ENCODE measurements around the gene SNTB2.
"Not testable (repeated sequence)": the region's sequence is repeated elsewhere in the genome, so short reads cannot be mapped to it uniquely, and the experiment has no call there.

Gene SNTB2

DNA sequence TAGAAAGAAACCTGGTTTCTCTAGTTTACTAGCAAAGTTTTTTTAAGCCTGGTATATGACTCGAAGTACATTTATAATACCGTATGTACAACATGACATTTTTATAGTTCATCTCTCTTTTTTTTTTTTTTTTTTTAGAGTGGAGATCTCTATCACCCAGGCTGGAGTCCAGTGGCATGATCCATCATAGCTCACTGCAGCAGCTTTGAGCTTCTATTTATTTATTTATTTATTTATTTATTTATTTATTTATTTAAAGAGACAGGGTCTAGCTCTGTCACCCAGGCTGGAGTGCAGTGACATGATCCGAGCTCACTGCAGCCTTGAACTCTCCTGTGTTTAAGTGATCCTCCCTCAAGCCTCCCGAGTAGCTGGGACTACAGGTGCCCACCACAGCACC is 98.3 kb downstream of the SNTB2 start:
- DNase-seq, result no peak
- H3K36me3 ChIP-seq, result peaks cover 20% of the 10 kb centered on the region
- no peaks in the 10 kb centered on the region for H3K9me3 ChIP-seq (ENCODE audit: severe bottlenecking)
- TF ChIP-seq, protein P1, sequence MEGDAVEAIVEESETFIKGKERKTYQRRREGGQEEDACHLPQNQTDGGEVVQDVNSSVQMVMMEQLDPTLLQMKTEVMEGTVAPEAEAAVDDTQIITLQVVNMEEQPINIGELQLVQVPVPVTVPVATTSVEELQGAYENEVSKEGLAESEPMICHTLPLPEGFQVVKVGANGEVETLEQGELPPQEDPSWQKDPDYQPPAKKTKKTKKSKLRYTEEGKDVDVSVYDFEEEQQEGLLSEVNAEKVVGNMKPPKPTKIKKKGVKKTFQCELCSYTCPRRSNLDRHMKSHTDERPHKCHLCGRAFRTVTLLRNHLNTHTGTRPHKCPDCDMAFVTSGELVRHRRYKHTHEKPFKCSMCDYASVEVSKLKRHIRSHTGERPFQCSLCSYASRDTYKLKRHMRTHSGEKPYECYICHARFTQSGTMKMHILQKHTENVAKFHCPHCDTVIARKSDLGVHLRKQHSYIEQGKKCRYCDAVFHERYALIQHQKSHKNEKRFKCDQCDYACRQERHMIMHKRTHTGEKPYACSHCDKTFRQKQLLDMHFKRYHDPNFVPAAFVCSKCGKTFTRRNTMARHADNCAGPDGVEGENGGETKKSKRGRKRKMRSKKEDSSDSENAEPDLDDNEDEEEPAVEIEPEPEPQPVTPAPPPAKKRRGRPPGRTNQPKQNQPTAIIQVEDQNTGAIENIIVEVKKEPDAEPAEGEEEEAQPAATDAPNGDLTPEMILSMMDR (IDR thresholded peaks at IDR 0.05; ENCODE audit: low read depth, low read length), result no peak
- no peak overlapping the region for H3K4me3 ChIP-seq (ENCODE audit: low read depth, low read length)
- H3K27ac ChIP-seq, result no peak overlapping the region
- H3K27me3 ChIP-seq (ENCODE audit: insufficient read depth, low read depth, severe bottlenecking), result no peaks in the 10 kb centered on the region

DNA sequence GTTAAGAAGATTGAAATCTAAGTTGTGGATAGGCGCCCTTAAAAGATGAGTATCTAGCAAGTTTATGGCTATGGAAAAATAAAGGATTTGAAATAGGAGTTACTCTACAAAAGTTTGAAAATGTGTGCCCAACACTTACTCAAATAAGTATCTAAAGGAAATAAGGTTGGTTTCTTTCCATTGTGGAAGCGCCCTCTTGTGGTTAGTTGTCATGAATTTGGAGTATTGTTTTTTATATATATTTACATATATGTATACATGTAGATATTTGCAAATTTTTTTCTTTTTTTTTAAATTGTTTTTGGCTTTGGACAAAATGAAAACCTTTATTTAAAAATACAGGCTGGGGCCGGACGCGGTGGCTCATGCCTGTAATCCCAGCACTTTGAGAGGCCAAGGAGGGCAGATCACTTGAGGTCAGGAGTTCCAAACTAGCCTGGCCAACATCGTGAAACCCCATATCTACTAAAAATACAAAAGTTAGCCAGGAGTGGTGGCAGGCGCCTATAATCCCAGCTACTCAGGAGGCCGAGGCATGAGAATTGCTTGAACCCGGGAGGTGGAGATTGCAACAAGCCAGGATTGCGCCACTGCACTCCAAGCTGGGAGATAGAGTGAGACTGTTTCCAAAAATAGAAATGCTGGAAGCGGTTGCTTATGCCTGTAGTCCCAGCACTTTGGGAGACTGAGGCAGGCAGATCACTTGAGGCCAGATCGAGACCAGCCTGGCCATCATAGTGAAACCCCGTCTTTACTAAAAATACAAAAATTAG is 100.2 kb downstream of the SNTB2 start:
- Histone ChIP-seq H3K4me3 (ENCODE audit: low read depth, low read length) (no peak overlapping the region), H3K27ac (no peak overlapping the region; the same call in 1 of the 2 replicates), H3K36me3 (peaks cover 22% of the 10 kb centered on the region), H3K9me3 (ENCODE audit: severe bottlenecking) (no peaks in the 10 kb centered on the region), H3K27me3 (ENCODE audit: insufficient read depth, low read depth, severe bottlenecking) (no peaks in the 10 kb centered on the region)
- TF ChIP-seq, protein P1 (IDR thresholded peaks at IDR 0.05; ENCODE audit: low read depth, low read length), result no peak
- DNase-seq, result no peak

DNA sequence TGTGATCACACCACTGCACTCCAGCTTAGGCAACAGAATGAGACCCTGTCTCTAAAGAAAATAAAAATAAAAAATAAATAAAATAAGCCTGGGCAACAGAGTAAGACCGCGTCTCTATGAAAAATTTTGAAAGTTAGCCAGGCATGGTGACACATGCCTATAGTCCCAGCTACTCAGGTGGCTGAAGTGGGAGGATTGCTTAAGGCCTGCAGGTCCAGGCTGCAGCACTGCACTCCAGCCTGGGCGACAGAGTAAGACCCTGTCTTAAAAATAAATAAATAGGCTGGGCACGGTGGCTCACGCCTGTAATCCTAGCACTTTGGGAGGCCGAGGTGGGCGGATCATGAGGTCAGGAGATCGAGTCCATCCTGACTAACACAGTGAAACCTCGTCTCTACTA is 104.7 kb downstream of the SNTB2 start:
- not testable (repeated sequence) for H3K27me3 ChIP-seq (ENCODE audit: insufficient read depth, low read depth, severe bottlenecking); H3K4me3 ChIP-seq (ENCODE audit: low read depth, low read length); DNase-seq; H3K36me3 ChIP-seq; H3K27ac ChIP-seq; H3K9me3 ChIP-seq (ENCODE audit: severe bottlenecking)

DNA sequence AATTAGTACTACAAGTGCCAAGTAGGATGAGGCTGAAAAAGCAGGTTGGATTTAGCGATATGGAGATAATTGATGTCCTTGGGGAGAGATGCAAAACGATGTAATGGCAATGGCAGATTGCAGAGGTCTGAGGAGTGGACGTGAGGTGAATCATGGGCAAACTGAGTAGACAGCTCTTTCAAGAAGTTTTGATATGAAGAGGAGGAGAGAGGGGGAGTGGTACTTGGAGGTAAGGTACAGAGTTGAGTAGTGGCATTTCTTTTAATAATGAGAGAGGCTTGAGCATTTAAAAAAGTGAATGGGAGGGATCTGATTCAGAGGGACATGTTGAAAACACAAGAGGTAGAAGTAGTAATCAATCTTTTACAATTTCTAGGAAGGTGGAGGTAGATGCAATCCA is 106.4 kb downstream of the SNTB2 start:
- TF ChIP-seq, protein P1 (IDR thresholded peaks at IDR 0.05; ENCODE audit: low read depth, low read length), result no peak
- no peak overlapping the region for H3K27ac ChIP-seq
- H3K27me3 ChIP-seq (ENCODE audit: insufficient read depth, low read depth, severe bottlenecking), result no peaks in the 10 kb centered on the region
- H3K36me3 ChIP-seq, result 0 out of 2 replicates have a peak, but pooled peaks cover 4% of the 10 kb centered on the region
- no peaks in the 10 kb centered on the region for H3K9me3 ChIP-seq (ENCODE audit: severe bottlenecking)
- H3K4me3 ChIP-seq (ENCODE audit: low read depth, low read length), result no peak overlapping the region
- no peak for DNase-seq

DNA sequence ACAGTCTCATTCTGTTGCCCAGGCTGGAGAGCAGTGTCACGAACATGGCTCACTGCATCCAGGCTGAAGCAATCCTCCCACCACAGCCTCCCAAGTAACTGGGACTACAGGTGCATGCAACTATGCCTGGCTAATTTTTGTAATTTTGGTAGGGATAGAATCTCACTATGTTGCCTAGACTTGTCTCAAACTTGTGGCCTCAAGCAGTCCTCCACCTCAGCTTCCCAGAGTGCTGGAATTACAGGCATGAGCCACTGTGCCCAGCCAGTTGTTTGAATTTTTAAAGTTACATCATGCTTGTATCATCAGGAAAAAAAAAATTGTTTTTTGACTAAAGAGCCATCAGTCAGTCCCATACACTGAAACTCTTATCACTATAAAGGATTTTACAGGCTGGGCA is 107.1 kb downstream of the SNTB2 start:
- Histone ChIP-seq H3K27ac (no peak overlapping the region), H3K27me3 (ENCODE audit: insufficient read depth, low read depth, severe bottlenecking) (no peaks in the 10 kb centered on the region), H3K36me3 (0 out of 2 replicates have a peak, but pooled peaks cover 3% of the 10 kb centered on the region), H3K9me3 (ENCODE audit: severe bottlenecking) (no peaks in the 10 kb centered on the region), H3K4me3 (ENCODE audit: low read depth, low read length) (no peak overlapping the region)
- TF ChIP-seq, protein P1 (IDR thresholded peaks at IDR 0.05; ENCODE audit: low read depth, low read length), result no peak
- DNase-seq, result no peak

DNA sequence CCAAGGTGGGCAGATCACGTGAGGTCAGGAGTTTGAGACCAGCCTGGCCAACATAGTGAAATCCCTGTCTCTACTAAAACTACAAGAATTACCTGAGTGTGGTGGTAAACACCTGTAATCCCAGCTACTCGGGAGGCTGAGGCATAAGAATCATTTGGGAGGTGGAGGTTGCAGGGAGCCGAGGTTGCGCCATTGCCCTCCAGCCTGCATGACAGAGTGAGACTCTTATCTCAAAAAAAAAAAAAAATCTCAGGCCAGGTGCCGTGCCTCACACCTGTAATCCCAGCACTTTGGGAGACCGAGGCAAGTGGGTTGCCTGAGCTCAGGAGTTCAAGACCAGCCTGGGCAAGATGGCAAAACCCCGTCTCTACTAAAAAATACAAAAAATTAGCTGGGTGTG is 109.8 kb downstream of the SNTB2 start:
- not testable (repeated sequence) for H3K4me3 ChIP-seq (ENCODE audit: low read depth, low read length); H3K9me3 ChIP-seq (ENCODE audit: severe bottlenecking); DNase-seq; H3K27ac ChIP-seq; H3K27me3 ChIP-seq (ENCODE audit: insufficient read depth, low read depth, severe bottlenecking)
- peaks cover 18% of the 10 kb centered on the region for H3K36me3 ChIP-seq

DNA sequence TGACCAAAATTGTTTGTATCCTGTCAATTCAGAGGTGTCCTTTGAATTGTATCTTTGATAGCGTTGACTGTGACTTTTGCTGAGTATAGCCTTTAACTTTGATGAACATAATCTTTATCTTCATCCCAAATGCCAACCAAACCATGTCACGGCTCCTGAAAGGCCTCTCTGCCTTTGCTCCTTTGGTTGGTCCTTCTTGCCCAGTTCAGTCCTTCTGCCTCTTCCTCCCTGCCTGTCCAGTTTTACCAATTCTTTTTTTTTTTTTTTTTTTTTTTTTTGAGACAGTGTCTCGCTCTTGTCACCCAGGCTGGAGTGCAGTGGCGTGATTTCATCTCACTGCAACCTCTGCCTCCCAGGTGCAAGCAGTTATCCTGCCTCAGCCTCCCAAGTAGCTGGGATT is 111.3 kb downstream of the SNTB2 start:
- Histone ChIP-seq H3K36me3 (peaks cover 18% of the 10 kb centered on the region), H3K27me3 (ENCODE audit: insufficient read depth, low read depth, severe bottlenecking) (no peaks in the 10 kb centered on the region), H3K4me3 (ENCODE audit: low read depth, low read length) (no peak overlapping the region), H3K9me3 (ENCODE audit: severe bottlenecking) (no peaks in the 10 kb centered on the region), H3K27ac (no peak overlapping the region)
- TF ChIP-seq, protein P1 (IDR thresholded peaks at IDR 0.05; ENCODE audit: low read depth, low read length), result no peak
- no peak for DNase-seq
